ENCODE results near the gene ADAP2.

DNA sequence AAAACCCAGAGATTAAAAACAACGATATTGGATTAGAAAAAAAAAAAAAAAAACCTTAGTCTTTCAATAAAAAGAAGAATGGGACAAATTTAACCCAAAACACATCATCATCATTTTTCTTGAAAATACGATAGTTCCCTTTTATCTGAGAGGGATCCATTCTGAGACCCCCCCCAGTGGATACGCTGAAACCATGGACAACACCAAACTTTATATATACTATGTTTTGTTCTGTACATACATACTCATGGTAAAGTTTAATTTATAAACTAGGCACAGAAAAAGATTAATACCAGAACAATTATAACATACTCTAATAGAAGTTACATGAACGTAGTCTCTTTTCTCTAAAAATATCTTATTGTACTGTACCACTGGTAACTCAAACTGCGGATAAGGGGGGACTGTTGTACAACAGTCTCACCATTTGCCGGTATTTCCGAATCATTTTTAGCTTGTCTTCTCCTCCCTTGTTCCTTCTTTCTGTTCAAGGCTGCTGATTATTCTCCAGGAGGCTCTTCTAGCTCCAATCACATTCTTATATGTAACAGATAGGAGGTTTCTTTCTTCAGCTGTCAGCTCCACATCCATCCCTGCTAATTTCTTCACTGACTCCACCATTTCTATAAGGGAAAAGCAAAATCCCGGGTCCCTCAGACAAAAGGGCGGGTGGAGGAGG is 86.1 kb downstream of the ADAP2 start:
- TF ChIP-seq POLR2A (IDR thresholded peaks at IDR 0.05) = no peak
- TF ChIP-seq, protein P1, sequence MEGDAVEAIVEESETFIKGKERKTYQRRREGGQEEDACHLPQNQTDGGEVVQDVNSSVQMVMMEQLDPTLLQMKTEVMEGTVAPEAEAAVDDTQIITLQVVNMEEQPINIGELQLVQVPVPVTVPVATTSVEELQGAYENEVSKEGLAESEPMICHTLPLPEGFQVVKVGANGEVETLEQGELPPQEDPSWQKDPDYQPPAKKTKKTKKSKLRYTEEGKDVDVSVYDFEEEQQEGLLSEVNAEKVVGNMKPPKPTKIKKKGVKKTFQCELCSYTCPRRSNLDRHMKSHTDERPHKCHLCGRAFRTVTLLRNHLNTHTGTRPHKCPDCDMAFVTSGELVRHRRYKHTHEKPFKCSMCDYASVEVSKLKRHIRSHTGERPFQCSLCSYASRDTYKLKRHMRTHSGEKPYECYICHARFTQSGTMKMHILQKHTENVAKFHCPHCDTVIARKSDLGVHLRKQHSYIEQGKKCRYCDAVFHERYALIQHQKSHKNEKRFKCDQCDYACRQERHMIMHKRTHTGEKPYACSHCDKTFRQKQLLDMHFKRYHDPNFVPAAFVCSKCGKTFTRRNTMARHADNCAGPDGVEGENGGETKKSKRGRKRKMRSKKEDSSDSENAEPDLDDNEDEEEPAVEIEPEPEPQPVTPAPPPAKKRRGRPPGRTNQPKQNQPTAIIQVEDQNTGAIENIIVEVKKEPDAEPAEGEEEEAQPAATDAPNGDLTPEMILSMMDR (IDR thresholded peaks at IDR 0.05 in 4 of 5, conservative IDR thresholded peaks at IDR 0.05 in 1 of 5) = no peak
